ENCODE results near the gene ZNF536.

GRCh38 chr19:30363073-30363472, 9.1 kb upstream of the ZNF536 start:
- TF ChIP-seq POLR2A (IDR thresholded peaks at IDR 0.05) (no peak), CTCF (IDR thresholded peaks at IDR 0.05) (no peak)
